SU-DHL-6 (cell line): ENCODE data around the gene ZNF416.

ENCODE experiments used
- CTCF ChIP-seq: fragments of 200-600 bp; sonication (generic); IDR thresholded peaks from one replicate; pipeline ENCODE4 v1.5.1; 2017; ENCODE audit warnings: antibody characterized with exemption, mild to moderate bottlenecking, low read length, moderate library complexity; ENCODE audit not compliant: insufficient read depth, poor library complexity, severe bottlenecking
- EZH2phosphoT487 ChIP-seq: fragments of 200-600 bp; sonication (generic), shearing (Covaris generic); conservative IDR thresholded peaks from 2 replicates; pipeline ENCODE4 v1.6.1; 2018; ENCODE audit warnings: mild to moderate bottlenecking, antibody characterized with exemption, low read length, moderate library complexity, mixed read lengths

- no peak for TF ChIP-seq EZH2phosphoT487
- TF ChIP-seq CTCF = no peak
These were observed 28.2 kb upstream of the ZNF416 start for GRCh38 chr19:57606931-57607330.
